ENCODE measurements around the gene ENC1. TPM values are rescaled to one million over a fixed set of nuclear protein-coding genes. Genes with fewer than 3 reads are reported as not detected.

Gene ENC1
- total and polyA plus RNA-seq, 2 experiments from 2014 or later: 0.56 to 6.5 TPM

- Histone ChIP-seq H3K36me3 (no peaks in the 10 kb centered on the region), H3K27ac (no peak overlapping the region), H3K4me1 (ENCODE audit: low read depth) (no peaks in the 10 kb centered on the region), H3K4me3 (no peak overlapping the region), H3K9me3 (ENCODE audit: low read depth) (no peaks in the 10 kb centered on the region), H3K27me3 (no peaks in the 10 kb centered on the region)
- TF ChIP-seq CTCF (IDR thresholded peaks at IDR 0.05; ENCODE audit: low read depth, low read length): no peak
- DNase-seq (ENCODE audit: low read depth in 1 of 2, low spot score in 1 of 2): peak in 1 of 2 donors; percentile 94
These were observed 2.6 kb upstream of the ENC1 start for GRCh38 chr5:74643111-74643562.

- H3K36me3 ChIP-seq: no peaks in the 10 kb centered on the region
- H3K27me3 ChIP-seq: no peaks in the 10 kb centered on the region
- no peak overlapping the region for H3K27ac ChIP-seq
- DNase-seq (ENCODE audit: low read depth in 1 of 2, low spot score in 1 of 2): no peak
- no peak for TF ChIP-seq CTCF (IDR thresholded peaks at IDR 0.05; ENCODE audit: low read depth, low read length)
- H3K9me3 ChIP-seq (ENCODE audit: low read depth): no peaks in the 10 kb centered on the region
- no peak overlapping the region for H3K4me3 ChIP-seq
- no peaks in the 10 kb centered on the region for H3K4me1 ChIP-seq (ENCODE audit: low read depth)
These were observed 2.0 kb upstream of the ENC1 start for GRCh38 chr5:74642543-74642863.

- H3K4me3 ChIP-seq: peak overlapping the region; percentile 88
- H3K27me3 ChIP-seq: no peaks in the 10 kb centered on the region
- peak; percentile 71 for TF ChIP-seq CTCF (IDR thresholded peaks at IDR 0.05; ENCODE audit: low read depth, low read length)
- H3K4me1 ChIP-seq (ENCODE audit: low read depth): no peaks in the 10 kb centered on the region
- H3K9me3 ChIP-seq (ENCODE audit: low read depth): no peaks in the 10 kb centered on the region
- no peak overlapping the region for H3K27ac ChIP-seq
- peak; percentile 71 to 90 for DNase-seq (ENCODE audit: low read depth in 1 of 2, low spot score in 1 of 2)
- H3K36me3 ChIP-seq: no peaks in the 10 kb centered on the region
These were observed 1.4 kb upstream of the ENC1 start for GRCh38 chr5:74641735-74642542.

GRCh38 chr5:74640954-74641734 lies 616 bp upstream of the ENC1 start:
- no peaks in the 10 kb centered on the region for H3K36me3 ChIP-seq
- H3K4me3 ChIP-seq: peak overlapping the region; percentile 88
- H3K4me1 ChIP-seq (ENCODE audit: low read depth): no peaks in the 10 kb centered on the region
- no peaks in the 10 kb centered on the region for H3K27me3 ChIP-seq
- no peak for TF ChIP-seq CTCF (IDR thresholded peaks at IDR 0.05; ENCODE audit: low read depth, low read length)
- H3K9me3 ChIP-seq (ENCODE audit: low read depth): no peaks in the 10 kb centered on the region
- peak; percentile 80 to 85 for DNase-seq (ENCODE audit: low read depth in 1 of 2, low spot score in 1 of 2)
- H3K27ac ChIP-seq: no peak overlapping the region

GRCh38 chr5:74639807-74640449 lies 600 bp downstream of the ENC1 start:
- peak; percentile 61 to 68 for DNase-seq (ENCODE audit: low read depth in 1 of 2, low spot score in 1 of 2)
- H3K27me3 ChIP-seq: no peaks in the 10 kb centered on the region
- H3K27ac ChIP-seq: peak overlapping the region; percentile 81
- no peaks in the 10 kb centered on the region for H3K4me1 ChIP-seq (ENCODE audit: low read depth)
- no peaks in the 10 kb centered on the region for H3K36me3 ChIP-seq
- TF ChIP-seq CTCF (IDR thresholded peaks at IDR 0.05; ENCODE audit: low read depth, low read length): no peak
- peak overlapping the region; percentile 88 for H3K4me3 ChIP-seq
- no peaks in the 10 kb centered on the region for H3K9me3 ChIP-seq (ENCODE audit: low read depth)

Data from cardiac muscle cell (in vitro differentiated cells and primary cell).